ENCODE results near the gene LIFR.

Gene LIFR

GRCh38 chr5:38506302-38506701 is 50.1 kb downstream of the LIFR start:
- no peak for DNase-seq

GRCh38 chr5:38500573-38501260 is 55.7 kb downstream of the LIFR start:
- no peak for DNase-seq

GRCh38 chr5:38497946-38498345 is 58.5 kb downstream of the LIFR start:
- DNase-seq, result no peak

- no peak for DNase-seq
These were observed 61.7 kb downstream of the LIFR start for GRCh38 chr5:38494763-38495162.

- DNase-seq, result no peak
These were observed 62.3 kb downstream of the LIFR start for GRCh38 chr5:38494175-38494574.

- DNase-seq, result no peak
These were observed 72.5 kb downstream of the LIFR start for GRCh38 chr5:38483805-38484398.

- no peak for DNase-seq
These were observed 77.0 kb downstream of the LIFR start for GRCh38 chr5:38479315-38479904.

- no peak for DNase-seq
These were observed 77.6 kb downstream of the LIFR start for GRCh38 chr5:38478878-38479277.

GRCh38 chr5:38478166-38478565 is 78.3 kb downstream of the LIFR start:
- DNase-seq, result no peak

GRCh38 chr5:38473008-38473407 is 83.4 kb downstream of the LIFR start:
- DNase-seq, result no peak

- no peak for DNase-seq
These were observed 83.9 kb downstream of the LIFR start for GRCh38 chr5:38472541-38472940.

GRCh38 chr5:38471709-38472108 is 84.7 kb downstream of the LIFR start:
- no peak for DNase-seq

- no peak for DNase-seq
These were observed 86.7 kb downstream of the LIFR start for GRCh38 chr5:38469707-38470267.

GRCh38 chr5:38468978-38469706 is 87.3 kb downstream of the LIFR start:
- DNase-seq, result no peak

- DNase-seq, result no peak
These were observed 88.2 kb downstream of the LIFR start for GRCh38 chr5:38468202-38468673.

- no peak for DNase-seq
These were observed 88.9 kb downstream of the LIFR start for GRCh38 chr5:38467353-38468040.

- DNase-seq, result no peak
These were observed 89.8 kb downstream of the LIFR start for GRCh38 chr5:38466424-38467189.

- DNase-seq, result no peak
These were observed 90.6 kb downstream of the LIFR start for GRCh38 chr5:38465702-38466423.

GRCh38 chr5:38465061-38465460 is 91.4 kb downstream of the LIFR start:
- no peak for DNase-seq

GRCh38 chr5:38463634-38464521 is 92.6 kb downstream of the LIFR start:
- DNase-seq, result no peak
